HG03025 (cell line): Measurements from ENCODE around the gene IRAK3.

Experiments used
- ATAC-seq: cut with Tn5 transposase; IDR thresholded peaks from one replicate; pipeline ENCODE4 v1.9.1; 2021; ENCODE audit warnings: mild to moderate bottlenecking, moderate library complexity; ENCODE audit not compliant: unreplicated experiment, low FRiP score

The IRAK3 gene, protein sequence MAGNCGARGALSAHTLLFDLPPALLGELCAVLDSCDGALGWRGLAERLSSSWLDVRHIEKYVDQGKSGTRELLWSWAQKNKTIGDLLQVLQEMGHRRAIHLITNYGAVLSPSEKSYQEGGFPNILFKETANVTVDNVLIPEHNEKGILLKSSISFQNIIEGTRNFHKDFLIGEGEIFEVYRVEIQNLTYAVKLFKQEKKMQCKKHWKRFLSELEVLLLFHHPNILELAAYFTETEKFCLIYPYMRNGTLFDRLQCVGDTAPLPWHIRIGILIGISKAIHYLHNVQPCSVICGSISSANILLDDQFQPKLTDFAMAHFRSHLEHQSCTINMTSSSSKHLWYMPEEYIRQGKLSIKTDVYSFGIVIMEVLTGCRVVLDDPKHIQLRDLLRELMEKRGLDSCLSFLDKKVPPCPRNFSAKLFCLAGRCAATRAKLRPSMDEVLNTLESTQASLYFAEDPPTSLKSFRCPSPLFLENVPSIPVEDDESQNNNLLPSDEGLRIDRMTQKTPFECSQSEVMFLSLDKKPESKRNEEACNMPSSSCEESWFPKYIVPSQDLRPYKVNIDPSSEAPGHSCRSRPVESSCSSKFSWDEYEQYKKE

DNA sequence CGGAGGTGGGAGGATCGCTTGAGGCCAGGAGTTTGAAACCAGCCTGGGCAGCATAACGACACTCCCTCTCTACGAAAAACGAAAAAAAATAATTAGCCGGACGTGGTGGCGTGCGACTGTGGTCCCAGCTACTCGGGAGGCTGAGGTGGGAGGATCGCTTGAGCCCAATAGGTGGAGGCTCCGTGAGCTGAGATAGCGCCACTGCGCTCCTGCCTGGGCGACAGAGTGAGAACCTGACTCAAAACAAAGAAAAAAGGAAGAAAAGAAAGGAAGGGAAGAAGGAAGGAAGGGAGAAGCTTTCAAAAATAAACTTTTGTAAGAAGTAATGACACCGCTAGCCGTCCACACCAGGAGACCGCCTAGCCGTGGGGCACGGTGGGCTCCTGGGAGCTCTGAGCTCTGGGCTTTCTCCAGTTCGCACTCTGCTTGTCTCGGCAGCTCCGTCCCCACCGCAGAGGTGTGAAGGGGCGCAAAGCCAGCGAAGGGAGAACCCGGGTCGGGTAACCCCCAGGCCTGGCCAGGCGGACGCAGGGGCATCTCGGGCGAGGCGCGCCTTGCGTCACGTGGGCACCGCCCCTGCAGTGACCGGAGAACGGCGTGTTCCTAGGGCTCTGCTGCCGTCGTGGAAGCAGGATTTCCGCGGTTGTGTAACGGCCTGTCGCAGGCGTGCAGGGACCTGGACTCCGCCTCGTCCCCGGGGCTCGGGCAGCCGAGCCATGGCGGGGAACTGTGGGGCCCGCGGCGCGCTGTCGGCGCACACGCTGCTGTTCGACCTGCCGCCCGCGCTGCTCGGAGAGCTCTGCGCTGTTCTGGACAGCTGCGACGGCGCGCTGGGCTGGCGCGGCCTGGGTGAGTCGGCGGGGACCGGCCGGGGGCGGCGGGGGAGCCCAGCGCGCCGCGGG is at the start of gene IRAK3:
TSS of gene IRAK3 (plus strand) at position 631 of the 902 bp plus-strand sequence. CDS start at position 717, 86 bp downstream.
- peak; percentile 44 for ATAC-seq

DNA sequence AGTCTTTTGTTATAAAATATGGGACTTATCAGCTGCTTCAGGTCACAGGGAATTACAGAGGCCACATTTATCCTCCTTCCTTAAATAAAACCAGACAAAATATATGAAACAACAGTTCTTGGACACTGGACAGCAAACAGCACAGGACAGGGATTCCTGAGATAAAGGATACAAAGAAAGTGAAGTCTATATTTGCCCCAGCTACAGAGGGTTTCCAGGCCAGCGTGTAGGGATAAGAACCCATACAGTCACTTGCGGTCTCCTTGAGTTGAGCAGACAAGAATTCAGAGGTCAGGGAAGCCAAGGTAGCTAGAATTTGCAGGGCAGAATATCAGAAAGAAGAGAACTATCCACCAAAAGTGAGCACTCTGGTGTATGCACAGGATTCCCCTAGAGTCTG is 49.7 kb upstream of the IRAK3 start:
- ATAC-seq: no peak

DNA sequence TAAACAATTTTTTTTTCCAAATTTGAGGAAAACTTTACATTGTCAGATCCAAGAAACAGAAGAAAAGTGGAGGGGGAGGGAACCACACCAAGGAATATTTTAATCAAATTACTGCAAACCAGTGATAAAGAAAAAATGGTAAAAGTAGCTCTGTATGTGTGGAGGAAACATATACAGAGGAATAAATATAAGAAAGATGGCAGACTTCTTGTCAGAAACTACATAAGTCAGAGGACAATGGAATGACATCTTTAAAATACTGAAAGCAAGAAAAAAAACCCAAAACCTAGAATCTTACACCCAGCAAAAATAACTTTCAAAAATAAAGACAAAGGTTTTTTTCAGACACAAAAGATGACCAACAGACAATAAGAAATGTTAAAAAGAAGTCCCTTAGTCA is 48.3 kb upstream of the IRAK3 start:
- ATAC-seq: no peak

DNA sequence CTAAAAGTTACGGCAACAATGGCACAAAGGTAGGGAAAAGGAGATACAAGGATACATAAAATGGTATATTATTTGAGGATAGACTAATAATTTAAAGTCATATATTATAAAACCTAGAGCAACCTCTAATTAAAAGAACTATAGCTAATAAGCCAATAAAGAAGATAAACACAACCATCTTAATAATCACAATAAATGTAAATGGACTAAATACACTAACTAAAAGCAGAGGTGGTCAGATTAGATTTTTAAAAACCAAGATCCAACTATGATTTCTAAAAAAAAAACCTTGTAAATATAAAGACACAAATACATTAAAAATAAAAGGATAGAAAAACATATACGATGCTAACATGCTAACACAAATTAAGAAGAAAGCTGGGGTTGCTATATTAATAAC is 47.7 kb upstream of the IRAK3 start:
- no peak for ATAC-seq

DNA sequence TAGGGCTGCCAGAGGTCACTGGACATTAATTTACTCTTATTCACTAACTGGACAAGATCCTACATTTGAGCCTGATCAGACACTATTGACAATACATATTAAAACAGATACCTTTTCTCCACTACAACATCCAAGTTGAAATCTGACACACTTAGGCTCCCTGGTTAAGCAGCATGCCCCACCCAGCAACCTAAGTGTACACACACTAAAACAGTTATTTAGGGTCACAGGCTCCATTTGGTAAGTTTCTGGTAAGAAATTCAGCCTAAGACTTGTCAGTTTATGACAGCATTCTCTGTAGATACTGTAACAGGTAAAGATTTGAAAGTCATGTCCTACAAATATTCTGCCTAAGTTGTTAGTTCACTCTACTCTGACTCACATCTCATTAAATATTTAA is 46.2 kb upstream of the IRAK3 start:
- no peak for ATAC-seq

DNA sequence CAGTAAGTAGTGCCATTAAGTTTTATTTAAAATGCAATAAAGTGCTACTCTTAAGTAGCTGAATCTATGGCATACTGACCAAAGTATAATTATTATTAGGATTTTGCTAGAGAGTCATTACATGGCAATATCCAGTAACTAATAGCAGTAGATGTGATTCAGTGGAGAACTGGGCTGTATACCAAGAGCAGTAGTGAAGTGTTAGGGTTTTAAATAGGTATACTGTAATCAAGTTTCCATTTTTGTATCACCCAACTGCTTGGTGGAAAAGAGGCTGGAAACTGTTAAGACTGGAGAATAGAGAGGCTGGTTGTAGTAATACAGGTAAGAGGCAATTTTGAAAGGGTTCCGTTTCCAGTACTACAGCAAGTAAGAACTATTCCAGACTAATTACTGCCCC is 45.1 kb upstream of the IRAK3 start:
- ATAC-seq: no peak

DNA sequence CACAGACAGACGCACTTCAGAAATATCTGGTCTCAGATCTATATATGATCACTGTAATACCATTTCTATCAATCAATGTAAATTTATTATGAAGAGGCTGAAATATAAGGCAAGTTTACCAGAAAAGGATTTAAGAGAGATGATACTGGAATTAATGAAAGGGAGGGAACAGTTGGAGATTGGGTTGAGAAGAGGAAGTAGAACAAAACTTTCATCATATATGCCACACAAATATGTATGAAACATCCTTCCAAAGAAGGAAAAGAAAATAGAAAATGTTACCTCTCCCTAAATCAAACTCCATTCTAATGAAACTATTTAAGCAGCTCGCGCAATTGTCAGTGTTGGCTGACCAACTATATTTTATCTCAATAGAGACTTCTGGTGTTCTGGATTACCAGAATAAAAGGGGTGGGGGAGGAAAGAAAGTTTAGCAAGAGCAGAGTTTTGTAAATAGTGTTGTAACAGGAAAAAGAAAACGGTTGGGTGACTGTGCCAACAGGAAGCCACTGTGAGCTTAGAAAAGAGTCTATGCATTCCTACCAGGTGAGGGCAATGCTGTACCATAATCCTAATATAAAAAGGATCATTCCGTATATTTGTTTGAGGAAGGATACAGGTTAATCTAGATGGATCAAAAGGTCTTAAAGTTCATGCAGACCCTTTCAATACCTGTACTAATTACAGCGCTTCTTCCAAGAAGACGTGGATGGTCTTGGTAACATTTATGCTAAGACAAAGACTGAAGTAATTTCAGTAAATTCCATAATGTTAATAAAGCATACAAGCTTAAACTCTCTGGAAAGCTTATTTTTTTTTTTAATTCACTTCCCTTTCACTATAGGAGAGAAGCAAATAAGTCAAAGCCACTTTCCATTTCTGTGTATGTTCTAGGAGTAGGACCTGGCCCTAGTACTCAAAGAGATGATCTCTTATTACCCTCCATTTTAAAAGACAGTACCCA is 43.9 kb upstream of the IRAK3 start:
- no peak for ATAC-seq

DNA sequence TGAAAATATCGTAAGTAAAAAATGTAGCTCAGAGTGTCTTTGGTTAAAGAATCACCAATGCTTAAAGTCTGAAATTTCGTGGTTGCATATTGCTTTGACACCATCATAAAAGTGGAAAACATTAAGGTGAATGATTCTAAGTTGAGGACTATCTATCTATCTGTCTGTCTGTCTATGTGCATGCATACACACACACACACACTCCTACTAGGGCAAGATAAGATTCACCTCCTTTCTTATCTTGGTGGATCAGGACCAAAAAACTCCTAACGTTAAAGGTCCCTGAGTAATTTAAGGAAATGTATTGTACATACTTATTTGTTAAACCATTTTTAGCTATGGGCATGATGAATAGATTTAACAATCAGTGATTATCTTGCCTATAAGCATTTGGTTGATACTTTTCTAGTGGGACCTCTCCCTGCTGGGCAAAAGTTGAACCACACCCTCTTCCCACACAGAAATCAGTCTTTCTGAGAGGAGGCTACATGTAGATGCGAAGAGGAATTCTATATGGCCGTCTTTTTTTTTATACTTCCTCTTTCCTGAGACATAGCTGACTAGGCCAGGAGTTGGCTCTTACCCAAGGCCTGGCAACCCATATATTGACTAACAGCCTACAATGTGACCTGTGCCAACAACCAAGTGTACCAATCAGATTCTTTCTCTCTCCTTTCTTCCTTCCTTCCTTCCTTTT is 39.2 kb upstream of the IRAK3 start:
- no peak for ATAC-seq

DNA sequence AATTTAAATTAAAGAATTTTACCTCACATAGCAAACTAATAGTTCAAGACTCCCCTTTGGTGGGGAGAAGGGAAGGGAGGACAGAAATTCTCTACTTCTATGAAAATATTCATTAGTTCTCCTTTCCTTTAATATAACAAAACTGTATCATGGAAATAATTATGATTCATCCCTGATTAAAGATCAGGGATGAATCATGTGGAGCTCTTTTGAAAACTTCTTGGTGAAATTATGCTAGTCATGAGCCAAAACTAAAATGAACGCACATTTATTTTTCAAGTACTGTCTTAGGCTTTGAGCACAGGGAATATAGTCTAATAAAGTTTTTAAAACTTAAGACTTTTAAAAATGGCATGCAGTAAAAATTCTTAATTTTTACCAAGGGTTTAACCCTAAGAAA is 36.3 kb upstream of the IRAK3 start:
- ATAC-seq: no peak

DNA sequence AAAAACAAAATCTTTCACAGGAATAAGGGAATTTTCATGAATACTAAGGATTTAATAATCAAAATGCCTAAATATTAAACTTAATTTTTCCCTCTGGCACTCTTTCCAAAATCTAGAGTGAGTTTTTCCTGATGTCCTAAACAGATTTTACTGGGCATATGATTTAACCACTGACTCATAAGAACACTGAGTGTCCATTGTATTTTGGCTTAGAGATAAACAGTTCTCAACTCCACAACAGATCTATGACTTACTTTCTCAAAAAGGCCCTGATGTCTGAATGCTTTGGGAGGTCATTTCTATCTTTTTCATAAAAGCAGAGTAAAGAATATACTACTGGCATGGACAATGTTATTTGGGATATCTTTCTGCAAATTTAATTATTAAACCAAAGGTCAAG is 34.2 kb upstream of the IRAK3 start:
- no peak for ATAC-seq

DNA sequence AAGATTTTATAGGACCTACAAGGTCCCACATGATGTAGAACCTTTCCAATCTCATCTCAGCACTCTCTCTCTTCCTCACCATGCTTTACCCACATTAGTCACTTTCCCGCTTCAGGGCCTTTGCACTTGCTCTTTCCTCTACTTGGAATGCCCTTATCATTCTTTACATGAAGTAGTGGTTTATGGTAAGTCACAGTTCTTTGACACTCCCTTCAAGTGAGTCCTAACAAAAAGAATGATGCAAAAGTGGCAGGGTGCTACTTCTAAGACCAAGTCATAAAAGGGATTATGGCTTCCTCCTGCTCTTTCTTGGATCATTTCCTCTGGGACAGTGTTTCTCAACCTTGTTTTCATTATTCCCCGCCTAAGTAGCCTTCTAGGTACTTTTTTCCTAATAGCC is 32.4 kb upstream of the IRAK3 start:
- ATAC-seq: no peak

DNA sequence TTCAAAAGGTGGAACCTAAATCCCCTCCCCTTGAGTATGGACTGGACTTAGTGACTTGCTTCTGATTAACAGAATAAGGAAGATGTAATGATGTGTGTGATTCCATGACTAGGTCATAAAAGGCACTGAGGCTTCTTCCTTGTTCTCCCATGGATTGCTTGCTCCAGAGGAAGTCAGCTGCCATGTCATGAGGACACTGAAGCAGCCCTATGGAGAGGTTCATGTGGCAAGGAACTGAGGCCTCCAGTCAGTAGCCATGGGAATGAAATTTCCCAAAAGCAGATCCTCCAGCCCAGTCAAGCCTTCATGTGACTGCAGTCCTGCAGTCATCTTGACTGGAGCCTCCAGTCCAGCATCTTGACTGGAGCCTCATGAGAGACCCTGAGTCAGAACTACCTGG is 29.9 kb upstream of the IRAK3 start:
- ATAC-seq: no peak

DNA sequence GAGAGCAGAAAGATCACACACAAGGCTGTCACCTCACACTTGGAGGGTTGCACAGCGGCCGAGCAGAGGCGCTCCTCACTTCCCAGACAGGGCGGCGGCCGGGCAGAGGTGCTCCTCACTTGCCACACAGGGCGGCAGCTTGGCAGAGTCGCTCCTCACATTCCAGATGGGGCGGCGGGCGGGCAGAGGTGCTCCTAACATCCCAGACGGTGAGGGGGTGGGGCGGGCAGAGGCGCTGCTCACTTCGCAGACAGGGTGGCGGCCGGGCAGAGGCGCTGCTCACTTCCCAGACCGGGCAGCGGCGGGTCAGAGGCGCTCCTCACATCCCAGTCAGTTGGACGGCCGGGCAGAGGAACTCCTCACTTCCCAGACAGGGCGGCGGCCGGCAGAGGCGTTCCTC is 28.3 kb upstream of the IRAK3 start:
- no peak for ATAC-seq

DNA sequence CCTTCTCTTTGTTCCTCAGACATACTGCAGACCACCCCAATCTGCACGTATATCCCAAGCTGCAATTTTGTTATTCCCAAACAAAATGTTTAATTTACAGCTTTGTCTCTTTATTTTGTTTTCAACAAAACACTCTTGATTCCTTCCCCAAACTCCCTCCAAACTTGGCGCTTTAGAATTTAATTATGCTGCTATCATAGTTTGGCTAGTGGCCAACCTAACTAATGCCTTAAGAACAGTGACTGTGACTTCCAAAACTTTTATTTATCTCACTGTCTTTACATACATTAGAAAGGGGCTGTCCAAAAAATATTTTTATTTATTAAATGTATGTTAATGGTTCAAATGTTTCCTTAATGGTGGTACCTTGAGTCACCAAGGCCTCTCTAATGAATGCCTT is 26.3 kb upstream of the IRAK3 start:
- no peak for ATAC-seq

DNA sequence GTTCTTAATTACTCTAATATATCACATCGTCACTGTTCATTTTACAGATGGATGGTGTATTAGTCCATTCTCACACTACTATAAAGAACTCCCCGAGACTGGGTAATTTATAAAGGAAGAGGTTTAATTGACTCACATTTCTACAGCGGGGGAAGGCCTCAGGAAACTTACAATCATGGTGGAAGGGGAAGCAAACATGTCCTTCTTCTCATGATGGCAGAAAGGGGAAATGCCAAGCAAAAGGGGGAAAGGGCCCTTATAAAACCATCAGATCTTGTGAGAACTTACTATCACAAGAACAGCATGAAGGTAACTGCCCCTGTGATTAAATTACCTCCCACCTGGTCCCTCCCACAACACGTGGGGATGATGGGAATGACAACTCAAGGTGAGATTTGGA is 25.7 kb upstream of the IRAK3 start:
- ATAC-seq: no peak

DNA sequence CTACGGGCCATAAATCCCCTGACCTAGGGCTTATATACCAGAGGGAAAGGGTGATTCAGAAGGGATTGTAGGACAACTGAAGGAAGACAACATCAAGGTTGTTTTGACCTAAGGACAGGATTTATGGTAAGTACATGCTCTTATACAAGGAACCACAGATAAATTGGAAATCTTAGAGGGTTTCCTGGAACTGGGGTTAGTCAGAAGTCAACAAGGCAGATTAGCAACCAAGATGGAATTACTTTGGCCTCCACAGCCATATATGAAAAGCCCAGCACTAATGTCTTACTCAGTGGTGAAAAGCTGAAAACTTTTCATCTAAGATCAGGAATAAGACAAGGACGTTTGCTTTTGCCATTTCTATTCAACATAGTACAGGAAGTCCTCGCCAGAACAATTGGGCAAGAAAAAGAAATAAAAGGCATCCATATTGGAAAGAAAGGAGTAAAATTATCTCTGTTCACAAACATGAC is 24.6 kb upstream of the IRAK3 start:
- ATAC-seq: no peak

DNA sequence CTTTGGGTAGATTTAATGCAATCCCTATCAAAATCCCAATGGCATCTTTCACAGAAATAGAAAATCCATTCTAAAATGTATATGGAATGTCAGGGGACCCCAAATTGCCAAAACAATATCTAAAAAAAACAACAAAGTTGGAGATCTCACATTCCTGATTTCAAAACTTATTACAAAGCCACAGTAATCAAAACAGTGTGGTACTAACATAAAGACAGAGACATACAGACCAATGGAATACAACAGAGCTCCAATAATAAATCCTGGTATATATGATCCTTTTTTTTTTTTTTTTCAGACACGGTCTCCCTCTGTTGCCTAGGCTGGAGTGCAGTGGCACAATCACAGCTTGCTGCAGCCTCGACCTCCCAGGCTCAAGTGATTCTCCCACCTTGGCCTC is 23.9 kb upstream of the IRAK3 start:
- no peak for ATAC-seq

DNA sequence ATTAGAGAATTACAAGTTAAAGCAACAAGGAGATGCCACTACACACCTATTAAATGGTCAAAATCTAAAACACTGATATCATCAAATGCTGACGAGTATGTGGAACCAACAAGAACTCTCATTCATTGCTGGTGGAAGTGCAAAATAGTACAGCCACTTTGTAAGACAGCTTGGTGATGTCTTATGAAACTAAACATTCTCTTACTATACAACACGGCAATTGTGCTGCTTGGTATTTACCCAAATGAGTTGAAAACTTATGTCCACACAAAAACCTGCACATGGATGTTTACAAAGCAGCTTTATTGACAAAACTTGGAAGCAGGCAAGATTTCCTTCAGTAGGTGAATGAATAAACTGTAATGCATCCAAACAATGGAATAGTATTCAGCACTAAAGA is 22.5 kb upstream of the IRAK3 start:
- no peak for ATAC-seq

DNA sequence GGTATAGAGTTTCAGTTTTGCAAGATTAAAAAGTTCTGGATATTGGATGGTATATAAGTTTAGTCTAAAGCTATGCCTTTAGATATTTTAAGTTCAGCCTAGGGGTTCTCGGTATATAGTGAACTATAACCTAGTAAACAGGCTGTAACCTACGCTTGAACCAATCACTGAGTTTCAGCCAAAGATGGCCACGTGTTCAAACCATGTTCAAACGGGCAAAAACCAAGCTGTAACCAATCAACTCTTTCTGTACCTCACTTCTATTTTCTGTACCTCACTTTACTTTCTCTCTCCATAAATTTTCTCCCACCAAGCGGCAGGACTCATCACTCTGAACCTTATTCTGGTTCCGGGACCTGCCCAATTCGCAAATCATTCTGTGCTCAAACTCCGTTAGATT is 20.6 kb upstream of the IRAK3 start:
- no peak for ATAC-seq
